Thoracic aorta (tissue), 2 donors: Measurements from ENCODE around the gene COL18A1. TPM values are rescaled to one million over a fixed set of nuclear protein-coding genes. Genes with fewer than 3 reads are reported as not detected.

Experiments
- ATAC-seq: fragments of 150-250 bp; one replicate; pipeline ENCODE4 v1.8.0; 2017; ENCODE audit warnings: low read depth; ENCODE audit not compliant: insufficient number of reproducible peaks, low FRiP score
- DNase-seq: peaks from one replicate; pipeline ENCODE4 v3.0.0-alpha.2; 2020; ENCODE audit warnings: low spot score
- H3K27ac ChIP-seq, 2 donors: fragments of 200-600 bp; sonication (generic); 1 replicate in 1 of 2; 2 replicates in 1 of 2; pipeline ENCODE4 v1.5.1; 2016; ENCODE audit warnings: mild to moderate bottlenecking in 2 of 2, moderate library complexity in 2 of 2
- H3K27me3 ChIP-seq: fragments of 200-600 bp; sonication (generic); replicated peaks from 2 replicates; pipeline ENCODE4 v1.6.0; 2016; ENCODE audit warnings: mild to moderate bottlenecking; ENCODE audit not compliant: insufficient read depth
- H3K36me3 ChIP-seq: fragments of 200-600 bp; sonication (generic); one replicate; pipeline ENCODE4 v1.5.1; 2016
- H3K4me1 ChIP-seq, 2 donors: fragments of 200-600 bp; sonication (generic); 1 replicate in 1 of 2; 2 replicates in 1 of 2; pipeline versions ENCODE4 v1.5.1 to v1.6.0; 2016; ENCODE audit warnings: low read depth in 2 of 2, mild to moderate bottlenecking in 1 of 2; ENCODE audit not compliant: control insufficient read depth in 1 of 2
- H3K4me3 ChIP-seq: fragments of 200-600 bp; sonication (generic); 2 replicates; pipeline ENCODE4 v1.5.1; 2016; ENCODE audit warnings: mild to moderate bottlenecking
- H3K9me3 ChIP-seq: fragments of 200-600 bp; sonication (generic); 2 replicates; pipeline ENCODE4 v1.5.1; 2016
- CTCF ChIP-seq: fragments of 200-600 bp; sonication (generic); IDR thresholded peaks from one replicate; pipeline ENCODE4 v1.5.1; 2019; ENCODE audit warnings: antibody characterized with exemption
- total RNA-seq, 2 donors: library from RNA; depleted of rRNA; stranded (reverse); fragments of >200 nt; gene quantifications; one replicate each; pipeline versions ENCODE4 v1.1.0 to v1.2.3, GENCODE V29; 2016

Gene COL18A1
- total RNA-seq, 2 donors from 2014 or later: 507 to 811 TPM

- TF ChIP-seq CTCF: no peak
- Histone ChIP-seq H3K4me3 (peak overlapping the region; percentile 89), H3K36me3 (no peaks in the 10 kb centered on the region), H3K27me3 (no peaks in the 10 kb centered on the region), H3K9me3 (no peaks in the 10 kb centered on the region), H3K4me1 (peaks cover 9 to 15% of the 10 kb centered on the region in 2 donors), H3K27ac (no peak overlapping the region)
- ATAC-seq (no peak), DNase-seq (no peak)
Measured at GRCh38 chr21:45542667-45543370, 137.9 kb downstream of the COL18A1 start.

GRCh38 chr21:45543371-45543709 is 138.4 kb downstream of the COL18A1 start:
- DNase-seq: no peak
- Histone ChIP-seq H3K4me3 (no peak overlapping the region), H3K27ac (no peak overlapping the region), H3K4me1 (peaks cover 9 to 15% of the 10 kb centered on the region in 2 donors), H3K36me3 (no peaks in the 10 kb centered on the region), H3K27me3 (no peaks in the 10 kb centered on the region), H3K9me3 (no peaks in the 10 kb centered on the region)
- no peak for TF ChIP-seq CTCF
- no peak for ATAC-seq

GRCh38 chr21:45543710-45544448 is 138.9 kb downstream of the COL18A1 start:
- H3K4me3 ChIP-seq: no peak overlapping the region
- DNase-seq: no peak
- no peaks in the 10 kb centered on the region for H3K36me3 ChIP-seq
- no peak overlapping the region for H3K27ac ChIP-seq
- no peak for ATAC-seq
- TF ChIP-seq CTCF: no peak
- peaks cover 9 to 15% of the 10 kb centered on the region in 2 donors for H3K4me1 ChIP-seq
- no peaks in the 10 kb centered on the region for H3K27me3 ChIP-seq
- H3K9me3 ChIP-seq: no peaks in the 10 kb centered on the region

DNA sequence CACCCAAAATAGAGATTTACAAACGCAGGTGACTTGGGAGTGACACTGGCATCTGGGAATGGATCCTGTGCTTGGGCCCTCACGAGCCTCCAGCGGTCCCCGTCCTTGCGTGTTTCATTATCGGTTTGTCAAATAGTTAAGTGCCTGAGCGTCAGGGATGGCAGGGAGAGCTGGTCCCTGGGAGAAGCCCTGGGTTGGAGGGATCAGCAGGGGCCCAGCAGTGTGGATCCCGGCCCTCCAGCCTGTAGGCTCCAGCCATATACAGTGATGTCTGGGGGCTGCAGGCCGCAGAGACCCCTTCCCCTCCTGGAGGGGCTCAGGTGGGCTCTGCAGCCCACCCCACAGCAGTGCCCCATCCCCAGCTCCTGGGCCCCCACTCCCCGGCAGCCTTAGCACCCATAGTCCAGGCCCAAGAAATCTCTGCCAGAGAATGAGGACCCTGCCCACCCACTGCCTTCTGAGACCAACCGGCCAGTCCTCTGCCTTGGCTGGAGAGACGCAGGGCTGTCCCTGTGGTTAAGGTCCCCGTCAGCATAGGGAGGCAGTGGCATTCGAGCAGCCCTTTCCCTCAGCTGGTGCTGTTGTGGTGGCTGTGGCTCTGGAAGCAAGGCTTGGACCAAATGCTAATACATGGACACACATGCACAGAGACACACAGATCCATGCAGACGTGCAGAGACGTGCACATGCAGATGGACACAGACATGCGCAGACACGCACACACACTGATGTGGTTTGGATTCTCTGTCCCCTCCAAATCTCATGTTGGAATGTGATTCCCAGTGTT is 139.7 kb downstream of the COL18A1 start:
- no peak for TF ChIP-seq CTCF
- Histone ChIP-seq H3K4me1 (peaks cover 9 to 15% of the 10 kb centered on the region in 2 donors), H3K9me3 (no peaks in the 10 kb centered on the region), H3K27me3 (no peaks in the 10 kb centered on the region), H3K27ac (no peak overlapping the region), H3K4me3 (no peak overlapping the region), H3K36me3 (no peaks in the 10 kb centered on the region)
- no peak for DNase-seq
- no peak for ATAC-seq

DNA sequence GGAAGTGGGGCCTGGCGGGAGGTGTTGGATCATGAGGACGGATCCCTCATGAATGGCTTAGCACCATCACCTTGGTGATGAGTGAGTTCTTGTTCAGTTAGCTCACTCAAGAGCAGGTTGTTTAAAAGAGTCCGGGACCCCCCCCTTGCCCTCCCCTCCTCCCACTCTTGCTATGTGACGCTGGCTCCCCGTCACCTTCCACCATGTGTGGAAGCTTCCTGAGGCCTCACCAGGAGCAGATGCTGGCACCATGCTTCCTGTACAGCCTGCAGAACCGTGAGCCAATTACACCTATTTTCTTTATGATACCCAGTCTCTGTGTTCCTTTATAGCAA is 140.2 kb downstream of the COL18A1 start:
- Histone ChIP-seq H3K4me1 (peaks cover 9 to 15% of the 10 kb centered on the region in 2 donors), H3K27me3 (no peaks in the 10 kb centered on the region), H3K27ac (no peak overlapping the region), H3K36me3 (no peaks in the 10 kb centered on the region), H3K4me3 (no peak overlapping the region), H3K9me3 (no peaks in the 10 kb centered on the region)
- ATAC-seq: no peak
- no peak for TF ChIP-seq CTCF
- DNase-seq: no peak
